HS-5 (cell line): ENCODE measurements around the gene CMTM2.
"Not testable (repeated sequence)": the region's sequence is repeated elsewhere in the genome, so short reads cannot be mapped to it uniquely, and the experiment has no call there.

ENCODE experiments used
- DNase-seq: peaks from one replicate; pipeline ENCODE4 v3.0.0-alpha.2; 2012; ENCODE audit warnings: low read depth

CMTM2 gene

GRCh38 chr16:66552286-66553177 lies 26.7 kb upstream of the CMTM2 start, which contains the start of gene CKLF:
Gene CKLF (plus strand): TSS chr16:66552576. CDS start chr16:66552716, 140 bp downstream.
- DNase-seq: peak; percentile 70

GRCh38 chr16:66553223-66553622 lies 26.0 kb upstream of the CMTM2 start:
- DNase-seq: no peak

- no peak for DNase-seq
Observed at GRCh38 chr16:66554021-66554420, 25.2 kb upstream of the CMTM2 start.

- no peak for DNase-seq
Observed at GRCh38 chr16:66554495-66554894, 24.8 kb upstream of the CMTM2 start.

- no peak for DNase-seq
Observed at GRCh38 chr16:66560107-66560506, 19.2 kb upstream of the CMTM2 start.

GRCh38 chr16:66561381-66562080 lies 17.7 kb upstream of the CMTM2 start:
- no peak for DNase-seq

- DNase-seq: no peak
Observed at GRCh38 chr16:66562409-66562808, 16.9 kb upstream of the CMTM2 start.

- DNase-seq: no peak
Observed at GRCh38 chr16:66562986-66563385, 16.3 kb upstream of the CMTM2 start.

GRCh38 chr16:66563574-66564334 lies 15.5 kb upstream of the CMTM2 start:
- no peak for DNase-seq

GRCh38 chr16:66566051-66566901 lies 13.0 kb upstream of the CMTM2 start, which contains the start of gene CMTM1:
Gene CMTM1 (plus strand): TSS chr16:66566439. CDS start chr16:66566514, 75 bp downstream.
- DNase-seq: no peak

- not testable (repeated sequence) for DNase-seq
Observed at GRCh38 chr16:66567270-66567669, 12.0 kb upstream of the CMTM2 start.

- no peak for DNase-seq
Observed at GRCh38 chr16:66568355-66568754, 10.9 kb upstream of the CMTM2 start.

- DNase-seq: no peak
Observed at GRCh38 chr16:66569131-66569530, 10.1 kb upstream of the CMTM2 start.

GRCh38 chr16:66569827-66570405 lies 9.3 kb upstream of the CMTM2 start:
- DNase-seq: no peak

GRCh38 chr16:66572356-66572755 lies 6.9 kb upstream of the CMTM2 start:
- DNase-seq: no peak

- DNase-seq: no peak
Observed at GRCh38 chr16:66574081-66574480, 5.2 kb upstream of the CMTM2 start.

- no peak for DNase-seq
Observed at GRCh38 chr16:66574531-66574930, 4.7 kb upstream of the CMTM2 start.

- DNase-seq: no peak
Observed at GRCh38 chr16:66575060-66575459, 4.2 kb upstream of the CMTM2 start.

GRCh38 chr16:66576296-66576695 lies 3.0 kb upstream of the CMTM2 start:
- DNase-seq: no peak

GRCh38 chr16:66580605-66581209 lies 1.4 kb downstream of the CMTM2 start:
- DNase-seq: no peak
